Measurements from ENCODE around the gene MBOAT2.

GRCh38 chr2:8888963-8889362, 114.5 kb downstream of the MBOAT2 start:
- TF ChIP-seq CTCF (conservative IDR thresholded peaks at IDR 0.05; ENCODE audit: low read depth, low read length) (no peak), EZH2 (IDR thresholded peaks at IDR 0.05; ENCODE audit: borderline replicate concordance, low read depth, low read length, poor library complexity, severe bottlenecking) (no peak)
